Right lobe of liver (tissue), 6 donors: ENCODE measurements around the gene NCOA3. TPM values are rescaled to one million over a fixed set of nuclear protein-coding genes. Genes with fewer than 3 reads are reported as not detected.
A peak's percentile ranks its signal among the peaks of the same experiment; 100 is the strongest.
"Not testable (repeated sequence)": the region's sequence is repeated elsewhere in the genome, so short reads cannot be mapped to it uniquely, and the experiment has no call there.

Experiments
- ATAC-seq, 4 donors: fragments of 200-7000 bp; cut with Tn5 transposase; one replicate each; pipeline ENCODE4 v1.9.1; 2020; ENCODE audit warnings: mild to moderate bottlenecking in 4 of 4, moderate library complexity in 4 of 4
- DNase-seq, 3 donors: peaks; one replicate each; pipeline ENCODE4 v3.0.0-alpha.2; 2020
- H3K27ac ChIP-seq, 3 donors: fragments of 200-600 bp; one replicate each; pipeline ENCODE4 v1.8.0; 2022
- H3K27me3 ChIP-seq, 2 donors: fragments of 200-600 bp; one replicate each; pipeline ENCODE4 v1.8.0; 2022
- H3K36me3 ChIP-seq, 4 donors: fragments of 200-600 bp; sonication (generic) in 1 of 4; one replicate each; pipeline versions ENCODE4 v1.5.1 to v1.8.0; 2017 to 2022; ENCODE audit warnings: control low read depth in 1 of 4
- H3K4me1 ChIP-seq, 4 donors: fragments of 200-600 bp; sonication (generic) in 1 of 4; one replicate each; pipeline versions ENCODE4 v1.5.1 to v1.8.0; 2017 to 2022; ENCODE audit warnings: control low read depth in 1 of 4
- H3K4me3 ChIP-seq, 3 donors: fragments of 200-600 bp; one replicate each; pipeline ENCODE4 v1.8.0; 2022
- H3K9me3 ChIP-seq, 4 donors: fragments of 200-600 bp; sonication (generic) in 1 of 4; one replicate each; pipeline versions ENCODE4 v1.5.1 to v1.8.0; 2017 to 2022; ENCODE audit warnings: control low read depth in 1 of 4
- POLR2A ChIP-seq: fragments of 450-650 bp; IDR thresholded peaks from one replicate; pipeline ENCODE4 v1.6.1; 2017; ENCODE audit warnings: antibody characterized with exemption, mild to moderate bottlenecking
- WGBS: methylation state at CpG from one replicate; pipeline ENCODE4 v1.1.6; 2018; ENCODE audit warnings: low coverage, low lambda C conversion rate; ENCODE audit not compliant: insufficient coverage; ENCODE audit errors: missing lambda C conversion rate; 5-methylcytosine and 5-hydroxymethylcytosine counted together
- intact Hi-C, 2 donors: fragments of 100-400 bp; cut with DNase I; formaldehyde crosslinking; loops; one replicate each; pipeline versions ENCODE4 v1.11.2 to v1.14.1; 2022
- total RNA-seq, 6 experiments: library from RNA; depleted of rRNA in 2 of 6; stranded (reverse); fragments of >200 nt in 2 of 6; fragmentation: NEBNext Ultra II Directional in 3 of 6; extraction: Animal tissue kit (Norgen Biotek cat#: 25700) in 3 of 6; gene quantifications; one replicate each; pipeline versions ENCODE4 v1.1.0 to v1.2.4, GENCODE V29; 2016 to 2023
- TF ChIP-seq, protein P1 (sequence below), 4 donors: fragments of 200-600 bp in 3 of 4; fragments of 450-650 bp in 1 of 4; IDR thresholded peaks; one replicate each; pipeline versions ENCODE4 v1.5.1 to v1.8.0; 2016 to 2022; ENCODE audit warnings: antibody characterized with exemption in 4 of 4, mild to moderate bottlenecking in 2 of 4
- donor health status: DM: no; HTN: yes; CAD: no.
- donor health status: DM: no; HTN: no; CAD: no.
- donor health status: DM: no; HTN: no; CAD: no.
- donor health status: DM: no; HTN: yes; CAD: no.
- donor health status: DM: no; HTN: yes; CAD: no.

Gene NCOA3
- total RNA-seq, 6 experiments from 2014 or later, result 11.2 to 15.1 (median 13.8) TPM

DNA sequence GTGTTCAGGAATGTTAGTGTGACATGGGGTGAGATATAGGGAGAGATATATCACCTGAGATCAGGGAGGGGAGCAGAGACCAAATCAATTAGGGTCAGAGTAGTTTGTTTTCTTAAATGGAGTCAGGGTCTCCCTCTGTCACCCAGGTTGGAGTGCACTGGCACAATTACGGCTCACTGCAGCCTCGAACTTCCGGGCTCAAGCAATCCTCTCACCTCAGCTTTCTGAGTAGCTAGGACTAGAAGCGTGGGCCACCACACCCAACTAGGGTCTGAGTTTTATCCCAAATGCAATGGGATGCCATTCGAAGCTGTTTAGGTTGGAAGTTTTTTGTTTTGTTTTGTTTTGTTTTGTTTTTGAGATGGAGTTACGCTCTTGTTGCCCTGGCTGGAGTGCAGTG is 3.1 kb upstream of the NCOA3 start:
- no peak overlapping the region for H3K27ac ChIP-seq
- intact Hi-C loops, result no loop called here
- DNase-seq, result no peak
- no peak for ATAC-seq
- no peaks in the 10 kb centered on the region for H3K9me3 ChIP-seq
- 70% methylated on average over 2 of the region's 6 CpGs for WGBS
- H3K4me1 ChIP-seq, result peaks cover 0 to 21% (median 4%) of the 10 kb centered on the region in 4 donors
- TF ChIP-seq POLR2A, result no peak
- TF ChIP-seq, protein P1, sequence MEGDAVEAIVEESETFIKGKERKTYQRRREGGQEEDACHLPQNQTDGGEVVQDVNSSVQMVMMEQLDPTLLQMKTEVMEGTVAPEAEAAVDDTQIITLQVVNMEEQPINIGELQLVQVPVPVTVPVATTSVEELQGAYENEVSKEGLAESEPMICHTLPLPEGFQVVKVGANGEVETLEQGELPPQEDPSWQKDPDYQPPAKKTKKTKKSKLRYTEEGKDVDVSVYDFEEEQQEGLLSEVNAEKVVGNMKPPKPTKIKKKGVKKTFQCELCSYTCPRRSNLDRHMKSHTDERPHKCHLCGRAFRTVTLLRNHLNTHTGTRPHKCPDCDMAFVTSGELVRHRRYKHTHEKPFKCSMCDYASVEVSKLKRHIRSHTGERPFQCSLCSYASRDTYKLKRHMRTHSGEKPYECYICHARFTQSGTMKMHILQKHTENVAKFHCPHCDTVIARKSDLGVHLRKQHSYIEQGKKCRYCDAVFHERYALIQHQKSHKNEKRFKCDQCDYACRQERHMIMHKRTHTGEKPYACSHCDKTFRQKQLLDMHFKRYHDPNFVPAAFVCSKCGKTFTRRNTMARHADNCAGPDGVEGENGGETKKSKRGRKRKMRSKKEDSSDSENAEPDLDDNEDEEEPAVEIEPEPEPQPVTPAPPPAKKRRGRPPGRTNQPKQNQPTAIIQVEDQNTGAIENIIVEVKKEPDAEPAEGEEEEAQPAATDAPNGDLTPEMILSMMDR (IDR thresholded peaks at IDR 0.05), result no peak
- no peak overlapping the region for H3K4me3 ChIP-seq
- H3K27me3 ChIP-seq, result no peaks in the 10 kb centered on the region
- H3K36me3 ChIP-seq, result no peaks in the 10 kb centered on the region

DNA sequence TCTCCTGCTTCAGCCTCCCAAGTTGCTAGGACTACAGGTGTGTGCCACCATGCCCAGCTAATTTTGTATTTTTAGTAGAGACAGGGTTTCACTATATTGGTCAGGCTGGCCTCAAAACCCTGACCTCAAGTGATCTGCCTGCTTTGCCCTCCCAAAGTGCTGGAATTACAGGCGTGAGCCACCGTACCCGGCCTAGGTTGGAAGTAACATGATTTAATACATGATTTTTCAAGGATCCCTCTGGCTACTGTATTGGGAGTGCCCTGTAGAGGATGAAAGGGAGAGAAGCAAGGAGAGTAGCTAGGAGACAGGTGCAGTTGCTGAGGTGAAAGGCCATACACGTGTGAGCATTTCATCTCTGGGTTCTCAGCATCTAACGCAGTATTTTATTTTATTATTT is 2.6 kb upstream of the NCOA3 start:
- DNase-seq (no peak), ATAC-seq (no peak)
- TF ChIP-seq, protein P1 (IDR thresholded peaks at IDR 0.05), result no peak
- TF ChIP-seq POLR2A, result no peak
- no peaks in the 10 kb centered on the region for H3K36me3 ChIP-seq
- H3K27ac ChIP-seq, result no peak overlapping the region
- H3K4me3 ChIP-seq, result no peak overlapping the region
- H3K9me3 ChIP-seq, result no peaks in the 10 kb centered on the region
- no peaks in the 10 kb centered on the region for H3K27me3 ChIP-seq
- WGBS, result 91% methylated on average over 4 of the region's 5 CpGs
- peaks cover 0 to 20% (median 2%) of the 10 kb centered on the region in 4 donors for H3K4me1 ChIP-seq
- intact Hi-C loops, result no loop called here

DNA sequence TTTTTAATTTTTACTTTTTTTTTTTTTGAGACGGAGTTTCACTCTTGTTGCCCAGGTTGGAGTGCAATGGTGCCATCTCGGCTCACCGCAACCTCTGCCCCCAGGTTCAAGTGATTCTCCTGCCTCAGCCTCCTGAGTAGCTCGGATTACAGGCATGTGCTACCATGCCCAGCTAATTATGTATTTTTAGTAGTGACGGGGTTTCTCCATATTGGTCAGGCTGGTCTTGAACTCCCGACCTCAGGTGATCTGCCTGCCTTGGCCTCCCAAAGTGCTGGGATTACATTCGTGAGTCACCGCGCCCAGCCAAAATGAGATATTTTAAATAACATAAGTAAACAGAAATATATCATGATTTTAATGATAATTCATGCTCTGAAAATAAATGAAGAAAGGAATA is 1.6 kb upstream of the NCOA3 start:
- ATAC-seq, H3K36me3 ChIP-seq, H3K9me3 ChIP-seq, H3K4me3 ChIP-seq, DNase-seq, H3K27me3 ChIP-seq, H3K27ac ChIP-seq, intact Hi-C loops: not testable (repeated sequence)
- WGBS, result 92% methylated on average over 9 of the region's 9 CpGs
- peaks cover 0 to 18% (median 0%) of the 10 kb centered on the region in 4 donors for H3K4me1 ChIP-seq

DNA sequence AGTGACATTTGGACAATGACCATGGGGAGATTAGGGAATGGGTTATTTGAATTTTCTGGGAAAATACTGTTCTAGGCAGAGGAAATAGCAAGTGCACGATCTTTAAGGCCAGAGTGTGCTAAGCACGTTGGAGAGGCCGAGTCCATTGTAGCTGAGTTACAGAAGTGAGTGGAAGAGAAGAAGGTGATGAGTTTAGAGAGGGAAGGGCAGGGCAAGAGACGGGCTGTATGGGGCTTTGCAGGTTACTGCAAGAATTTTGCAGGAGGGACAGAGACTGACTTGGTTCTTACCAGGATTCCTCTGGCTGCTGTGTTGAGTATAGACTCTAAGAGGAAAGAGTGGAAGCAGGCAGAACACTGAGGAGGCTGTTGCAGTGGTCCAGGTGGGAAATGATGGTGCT is 1.1 kb upstream of the NCOA3 start:
- Histone ChIP-seq H3K4me3 (no peak overlapping the region), H3K27me3 (no peaks in the 10 kb centered on the region), H3K36me3 (no peaks in the 10 kb centered on the region), H3K4me1 (peaks cover 0 to 18% (median 0%) of the 10 kb centered on the region in 4 donors), H3K27ac (no peak overlapping the region), H3K9me3 (no peaks in the 10 kb centered on the region)
- no peak for TF ChIP-seq POLR2A
- TF ChIP-seq, protein P1 (IDR thresholded peaks at IDR 0.05), result no peak
- no peak for DNase-seq
- intact Hi-C loops, result no loop called here
- 63% methylated on average over 4 of the region's 4 CpGs for WGBS
- no peak for ATAC-seq

DNA sequence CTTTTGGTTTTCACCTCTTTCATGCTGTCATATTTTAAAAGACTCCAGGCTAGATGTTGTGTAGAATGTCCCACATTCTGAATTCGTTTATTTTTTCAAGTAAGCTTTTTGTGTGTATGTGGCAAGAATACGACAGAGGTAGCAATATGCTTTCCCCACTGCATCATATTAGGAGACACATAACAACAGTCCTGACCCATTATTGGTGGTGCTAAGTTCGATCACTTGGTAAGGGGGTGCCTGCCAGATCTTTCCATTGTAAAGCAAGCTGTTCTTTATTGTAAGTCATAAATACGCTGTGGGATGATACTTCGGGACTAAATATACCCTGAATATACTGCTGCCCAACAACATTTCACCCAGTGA is 588 bp upstream of the NCOA3 start:
- Histone ChIP-seq H3K27ac (peak overlapping the region; percentile 78 to 92 (median 84)), H3K4me3 (peak overlapping the region; percentile 90 to 95 (median 92)), H3K9me3 (no peaks in the 10 kb centered on the region), H3K27me3 (no peaks in the 10 kb centered on the region), H3K4me1 (peaks cover 0 to 20% (median 0%) of the 10 kb centered on the region in 4 donors), H3K36me3 (no peaks in the 10 kb centered on the region)
- DNase-seq (no peak), ATAC-seq (no peak)
- intact Hi-C loops, result no loop called here
- WGBS, result 23% methylated on average over 5 of the region's 5 CpGs
- no peak for TF ChIP-seq POLR2A
- TF ChIP-seq, protein P1 (IDR thresholded peaks at IDR 0.05), result no peak
